PFSK-1 (cell line): Measurements from ENCODE around the gene FAM3A.

Source experiments
- FOXP2 ChIP-seq: optimal IDR thresholded peaks from 2 replicates; pipeline ENCODE3; 2011; ENCODE audit warnings: borderline replicate concordance, control low read depth, inconsistent platforms; ENCODE audit not compliant: insufficient read depth; ENCODE audit errors: extremely low read length, extremely low read depth
- POLR2AphosphoS5 ChIP-seq: IDR thresholded peaks from 2 replicates; pipeline ENCODE4 v1.6.1; 2012; ENCODE audit warnings: low read depth, mild to moderate bottlenecking, control low read depth, low read length, moderate library complexity
- REST ChIP-seq, 2 experiments: IDR thresholded peaks; 2 replicates each; pipeline versions ENCODE4 v1.6.1 to v1.8.0; 2011 to 2012; ENCODE audit warnings: low read depth in 2 of 2, low read length in 2 of 2, control low read depth in 1 of 2, inconsistent platforms in 1 of 2, mild to moderate bottlenecking in 1 of 2, moderate library complexity in 1 of 2; ENCODE audit not compliant: insufficient read depth in 1 of 2
- SIN3A ChIP-seq: IDR thresholded peaks from 2 replicates; pipeline ENCODE4 v1.6.1; 2012; ENCODE audit warnings: mild to moderate bottlenecking, low read length, moderate library complexity, borderline replicate concordance; ENCODE audit not compliant: insufficient read depth
- TAF1 ChIP-seq: IDR thresholded peaks from 2 replicates; pipeline ENCODE4 v1.6.1; 2012; ENCODE audit warnings: low read length, control low read depth, borderline replicate concordance; ENCODE audit not compliant: insufficient read depth

The FAM3A gene

GRCh38 chrX:154532690-154533089 lies 16.7 kb upstream of the FAM3A start:
- TF ChIP-seq FOXP2, result no peak
- no peak for TF ChIP-seq TAF1
- no peak for TF ChIP-seq REST (IDR thresholded peaks at IDR 0.05; ENCODE audit: insufficient read depth in 1 of 2, low read depth in 2 of 2, low read length in 2 of 2)

- TF ChIP-seq REST (IDR thresholded peaks at IDR 0.05; ENCODE audit: insufficient read depth in 1 of 2, low read depth in 2 of 2, low read length in 2 of 2) (no peak), SIN3A (no peak), TAF1 (no peak), POLR2AphosphoS5 (no peak), FOXP2 (no peak)
Measured at GRCh38 chrX:154531626-154532025, 15.6 kb upstream of the FAM3A start.

GRCh38 chrX:154530286-154530685 lies 14.3 kb upstream of the FAM3A start:
- TF ChIP-seq REST (IDR thresholded peaks at IDR 0.05; ENCODE audit: insufficient read depth in 1 of 2, low read depth in 2 of 2, low read length in 2 of 2), result no peak
- TF ChIP-seq SIN3A, result no peak
- TF ChIP-seq FOXP2, result no peak

GRCh38 chrX:154529206-154529612 lies 13.2 kb upstream of the FAM3A start:
- TF ChIP-seq REST (IDR thresholded peaks at IDR 0.05; ENCODE audit: insufficient read depth in 1 of 2, low read depth in 2 of 2, low read length in 2 of 2), result no peak

- TF ChIP-seq FOXP2 (no peak), POLR2AphosphoS5 (peak; percentile 61; the same call in 1 of the 2 replicates), TAF1 (0 out of 2 replicates have a peak, but pooled peaks have one; percentile 44), REST (IDR thresholded peaks at IDR 0.05; ENCODE audit: insufficient read depth in 1 of 2, low read depth in 2 of 2, low read length in 2 of 2) (no peak), SIN3A (peak; percentile 25; the same call in 1 of the 2 replicates)
Measured at GRCh38 chrX:154526901-154527675, 11.1 kb upstream of the FAM3A start.
